Hematopoietic multipotent progenitor cell treated with erythropoietin and hydrocortisone succinate and interleukin-3 and kit ligand, for 17 days (in vitro differentiated cells): ENCODE measurements around the gene PARD6B.
A peak's percentile ranks its signal among the peaks of the same experiment; 100 is the strongest.
"Not testable (repeated sequence)": the region's sequence is repeated elsewhere in the genome, so short reads cannot be mapped to it uniquely, and the experiment has no call there.

Experiments
- DNase-seq: peaks from one replicate; pipeline ENCODE4 v3.0.0-alpha.2; 2015; ENCODE audit warnings: low spot score

The PARD6B gene, protein sequence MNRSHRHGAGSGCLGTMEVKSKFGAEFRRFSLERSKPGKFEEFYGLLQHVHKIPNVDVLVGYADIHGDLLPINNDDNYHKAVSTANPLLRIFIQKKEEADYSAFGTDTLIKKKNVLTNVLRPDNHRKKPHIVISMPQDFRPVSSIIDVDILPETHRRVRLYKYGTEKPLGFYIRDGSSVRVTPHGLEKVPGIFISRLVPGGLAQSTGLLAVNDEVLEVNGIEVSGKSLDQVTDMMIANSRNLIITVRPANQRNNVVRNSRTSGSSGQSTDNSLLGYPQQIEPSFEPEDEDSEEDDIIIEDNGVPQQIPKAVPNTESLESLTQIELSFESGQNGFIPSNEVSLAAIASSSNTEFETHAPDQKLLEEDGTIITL

DNA sequence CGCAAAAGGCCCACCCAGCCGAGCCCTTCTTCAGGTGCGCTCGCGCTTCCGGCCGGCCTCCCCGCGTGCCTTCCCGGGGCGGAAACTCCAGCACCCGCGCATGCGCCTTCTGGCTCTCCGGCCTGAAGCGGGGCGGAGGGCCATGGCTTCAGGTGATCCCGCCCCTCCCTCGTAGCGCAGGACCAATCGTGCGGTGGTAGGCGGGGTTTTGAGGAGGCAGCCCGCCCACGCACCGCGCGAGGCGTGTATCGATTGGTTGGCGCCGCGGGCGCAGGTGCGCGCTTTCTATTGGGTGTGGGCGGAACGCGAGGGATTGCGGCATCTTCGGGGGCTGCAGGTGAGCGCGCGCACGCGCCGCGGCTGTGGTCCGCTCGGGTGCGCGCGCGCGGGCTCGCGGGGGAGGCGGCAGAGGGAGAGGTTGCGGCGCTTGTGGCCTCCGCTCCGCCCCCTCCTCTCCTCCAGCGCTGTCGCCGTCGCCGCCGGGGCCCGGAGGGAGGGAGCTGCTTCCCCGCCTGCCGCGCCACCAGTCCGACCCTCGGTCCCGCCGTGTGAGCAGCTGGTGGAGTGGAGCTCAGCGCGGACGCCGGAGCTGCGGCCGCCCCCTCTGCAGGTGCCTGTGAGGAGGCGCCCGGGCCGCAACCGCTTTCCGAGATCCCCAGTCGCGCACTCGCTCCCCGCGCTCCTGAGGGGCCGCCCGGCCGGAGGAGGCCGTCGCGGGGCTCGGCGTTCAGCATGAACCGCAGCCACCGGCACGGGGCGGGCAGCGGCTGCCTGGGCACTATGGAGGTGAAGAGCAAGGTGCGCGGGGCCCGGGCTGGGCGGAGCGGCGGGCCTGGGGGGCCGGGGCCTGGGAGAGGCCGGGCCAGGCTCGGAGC, at the start of gene PARD6B:
Gene PARD6B, plus strand, starts transcription at position 526 of the 875 bp plus-strand sequence. Its CDS starts 207 bp downstream, at position 733.
- peak; percentile 99 for DNase-seq

DNA sequence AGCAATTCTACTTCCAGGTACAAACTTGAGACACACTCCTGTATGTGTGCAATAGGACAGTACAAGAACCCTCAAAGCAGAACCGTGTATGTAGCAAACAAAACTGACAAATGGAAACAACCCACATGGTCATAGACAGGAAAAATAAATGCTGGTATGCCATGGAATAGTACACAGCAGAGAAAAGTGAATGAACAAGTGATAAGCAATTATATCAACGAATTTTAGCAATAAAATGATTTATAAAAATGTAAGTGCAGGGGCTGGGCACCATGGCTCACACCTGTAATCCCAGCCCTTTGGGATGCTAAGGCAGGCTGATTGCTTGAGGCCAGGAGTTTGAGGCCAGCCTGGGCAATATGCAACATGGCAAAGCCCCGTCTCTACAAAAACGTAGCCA, 49.3 kb upstream of the PARD6B start:
- DNase-seq, result no peak

DNA sequence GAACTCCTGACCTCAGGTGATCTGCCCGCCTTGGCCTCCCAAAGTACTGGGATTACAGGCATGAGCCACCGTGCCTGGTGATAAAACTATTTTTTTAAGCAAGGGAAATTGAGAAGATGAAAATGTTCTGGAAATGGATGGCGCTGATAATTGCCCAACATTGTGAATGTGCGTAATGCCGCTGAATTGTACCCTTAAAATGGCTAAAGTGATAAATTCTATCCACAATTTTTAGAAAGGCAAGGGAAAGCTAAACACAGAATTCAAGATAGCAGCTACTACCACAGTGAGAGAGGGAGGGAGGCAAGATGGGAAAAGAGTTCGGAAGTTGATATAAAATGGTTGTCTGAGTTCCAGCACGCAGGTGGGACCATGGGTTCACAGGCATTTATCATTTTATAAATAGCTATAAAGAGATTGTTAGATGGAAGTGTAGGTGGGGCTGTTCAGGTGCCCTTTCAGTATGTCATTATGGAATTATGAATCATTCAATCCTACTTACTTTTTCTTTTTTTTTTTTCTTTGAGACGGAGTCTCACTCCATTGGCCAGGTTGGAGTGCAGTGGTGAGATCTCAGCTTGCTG, 48.3 kb upstream of the PARD6B start:
- no peak for DNase-seq

DNA sequence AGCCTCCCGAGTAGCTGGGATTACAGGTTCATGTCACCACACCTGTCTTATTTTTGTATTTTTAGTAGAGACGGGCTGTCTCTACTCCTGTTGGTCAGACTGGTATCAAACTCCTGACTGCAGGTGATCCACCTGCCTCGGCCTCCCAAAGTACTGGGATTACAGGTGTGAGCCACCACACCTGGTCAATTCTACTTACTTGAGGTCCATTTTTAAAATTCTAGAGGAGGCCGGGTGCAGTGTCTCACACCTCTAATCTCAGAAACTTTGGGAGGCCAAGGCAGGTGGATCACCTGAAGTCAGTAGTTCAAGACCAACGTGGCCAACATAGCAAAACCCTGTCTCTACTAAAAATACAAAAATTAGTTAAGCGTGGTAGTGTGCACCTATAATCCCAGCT, 47.8 kb upstream of the PARD6B start:
- DNase-seq, result no peak

DNA sequence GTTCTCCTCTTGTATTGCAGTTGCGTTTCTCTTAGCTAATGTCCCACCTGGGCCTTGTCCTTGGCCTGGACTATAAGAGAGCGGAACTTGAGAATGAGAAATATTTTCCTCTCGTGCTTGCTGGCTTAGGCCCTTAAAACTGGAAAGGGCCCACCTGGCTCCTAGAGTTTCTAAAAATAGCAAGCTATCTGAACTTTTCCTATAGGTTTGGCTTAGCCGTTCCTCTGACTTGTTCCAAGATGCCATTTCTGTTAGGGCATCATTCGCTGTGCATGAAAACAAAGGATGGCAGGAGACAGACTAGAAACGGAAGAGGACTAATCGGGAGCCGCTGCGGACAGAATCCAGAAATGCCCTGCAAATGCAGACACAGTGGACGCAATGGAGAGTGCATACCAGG, 44.6 kb upstream of the PARD6B start:
- no peak for DNase-seq

DNA sequence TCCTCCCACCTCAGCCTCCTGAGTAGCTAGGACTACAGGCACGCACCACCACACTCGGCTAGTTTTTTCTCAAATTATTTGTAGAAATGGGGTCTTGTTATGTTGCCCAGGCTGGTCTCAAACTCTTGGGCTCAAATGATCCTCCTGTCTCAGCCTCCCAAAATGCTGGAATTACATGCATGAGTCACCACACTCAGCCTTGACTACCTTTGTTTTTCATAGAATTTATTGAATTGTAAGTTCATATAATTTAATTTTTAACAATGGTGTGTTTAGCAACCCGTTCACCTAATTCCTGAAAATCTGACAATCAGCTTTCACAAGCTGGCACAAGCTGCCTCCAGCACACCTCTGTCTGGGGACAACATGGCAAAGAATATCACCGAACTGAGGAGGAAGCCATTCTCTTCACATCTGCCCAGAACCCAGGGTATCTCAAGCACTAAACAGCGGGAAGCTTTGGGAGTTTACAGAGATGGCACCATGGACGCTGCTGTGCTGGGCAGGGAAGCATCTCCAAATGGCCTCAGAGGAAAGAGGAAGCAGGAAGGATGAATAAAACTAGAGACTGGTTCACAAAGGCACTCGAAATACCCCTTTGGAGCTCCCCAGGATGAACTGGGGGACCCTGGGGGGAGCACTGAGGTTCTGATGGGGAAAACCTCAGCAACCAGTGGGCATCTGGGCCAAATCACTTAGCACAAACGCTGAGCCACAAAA, 43.0 kb upstream of the PARD6B start:
- DNase-seq, result peak; percentile 18

DNA sequence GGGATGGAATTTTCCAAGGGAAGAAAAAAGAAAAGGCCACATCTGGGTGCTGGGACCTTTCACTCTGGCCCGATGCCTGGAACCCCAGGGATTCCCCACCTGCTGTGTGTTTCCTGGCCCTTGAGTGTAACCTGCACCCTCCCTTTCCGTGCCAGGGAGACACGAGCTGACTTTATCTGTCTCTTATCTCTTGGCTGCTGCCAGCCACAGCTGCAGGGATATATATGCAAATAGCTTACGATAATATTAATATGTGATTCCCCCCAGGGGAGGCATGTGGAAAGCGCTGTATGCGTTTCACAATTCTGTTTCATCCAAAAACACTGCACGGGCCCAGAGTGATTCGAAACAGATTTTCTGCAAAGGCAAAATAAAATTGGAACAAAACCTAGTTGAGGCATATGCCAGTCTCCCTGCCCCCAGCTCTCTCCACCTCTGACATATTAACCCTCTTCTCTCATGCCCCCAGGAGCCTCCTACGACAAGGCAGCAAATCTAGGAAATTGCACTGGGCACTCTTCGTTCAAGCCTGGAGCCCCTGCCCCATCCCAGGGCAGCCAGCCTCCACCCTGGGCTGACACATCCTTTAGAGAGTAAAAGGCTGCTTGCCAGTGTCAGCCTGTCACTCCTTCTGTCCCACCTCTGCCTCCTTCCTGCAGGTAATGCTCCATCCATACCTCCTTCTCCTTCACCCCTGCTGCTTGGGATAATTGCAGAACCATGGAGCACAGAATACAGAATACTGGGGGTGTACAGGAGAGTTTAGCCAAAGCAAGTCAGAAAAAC, 41.3 kb upstream of the PARD6B start:
- DNase-seq, result peak; percentile 85

DNA sequence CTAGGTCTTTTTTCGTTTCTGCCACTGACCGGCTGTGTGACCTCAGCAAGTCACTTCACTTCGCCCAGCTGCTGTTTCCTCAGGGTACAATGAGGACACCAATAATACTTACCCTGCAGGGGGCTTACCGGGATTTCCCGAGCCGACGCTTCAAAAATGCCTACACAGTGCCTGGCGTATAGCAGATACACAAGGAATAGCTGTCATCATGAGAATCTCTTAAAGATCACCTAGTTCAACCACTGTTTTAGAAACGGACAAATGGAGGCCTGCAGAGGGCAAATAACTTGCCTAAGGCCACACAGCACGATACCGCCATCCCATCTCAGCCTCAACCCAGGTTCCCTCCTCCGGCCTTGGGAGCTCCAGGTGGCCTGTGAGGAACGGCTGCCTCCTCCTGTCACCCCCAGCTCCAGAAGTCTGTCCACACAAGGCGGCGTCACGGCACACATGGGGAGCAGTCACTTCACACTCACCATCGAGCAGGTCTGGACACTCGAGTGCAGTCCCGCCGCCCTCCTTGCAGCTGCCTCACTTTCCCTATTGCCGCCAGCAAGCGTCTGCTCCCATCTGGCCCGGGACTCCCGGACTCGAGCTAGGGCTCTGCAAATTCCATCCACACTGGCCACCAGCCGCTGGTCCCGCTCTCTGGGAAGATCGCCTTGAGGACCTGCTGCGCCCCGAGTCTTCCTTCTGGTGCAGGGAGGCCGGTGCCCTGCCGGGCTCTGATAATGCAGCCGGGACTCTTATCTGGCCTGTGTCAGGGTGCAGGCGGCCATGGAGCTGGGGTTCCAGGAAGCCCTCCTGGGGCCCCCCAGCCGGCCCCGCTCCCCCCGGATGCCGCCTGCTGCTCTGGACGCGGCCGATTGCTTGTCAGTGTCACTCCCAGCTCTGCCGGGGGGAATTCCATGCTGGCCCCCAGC, 40.5 kb upstream of the PARD6B start, which contains the start of gene RIPOR3:
Gene RIPOR3, minus strand, starts transcription at position 893 of the 923 bp plus-strand sequence. Its CDS starts 414 bp downstream, at position 479.
- DNase-seq, result peak; percentile 86

DNA sequence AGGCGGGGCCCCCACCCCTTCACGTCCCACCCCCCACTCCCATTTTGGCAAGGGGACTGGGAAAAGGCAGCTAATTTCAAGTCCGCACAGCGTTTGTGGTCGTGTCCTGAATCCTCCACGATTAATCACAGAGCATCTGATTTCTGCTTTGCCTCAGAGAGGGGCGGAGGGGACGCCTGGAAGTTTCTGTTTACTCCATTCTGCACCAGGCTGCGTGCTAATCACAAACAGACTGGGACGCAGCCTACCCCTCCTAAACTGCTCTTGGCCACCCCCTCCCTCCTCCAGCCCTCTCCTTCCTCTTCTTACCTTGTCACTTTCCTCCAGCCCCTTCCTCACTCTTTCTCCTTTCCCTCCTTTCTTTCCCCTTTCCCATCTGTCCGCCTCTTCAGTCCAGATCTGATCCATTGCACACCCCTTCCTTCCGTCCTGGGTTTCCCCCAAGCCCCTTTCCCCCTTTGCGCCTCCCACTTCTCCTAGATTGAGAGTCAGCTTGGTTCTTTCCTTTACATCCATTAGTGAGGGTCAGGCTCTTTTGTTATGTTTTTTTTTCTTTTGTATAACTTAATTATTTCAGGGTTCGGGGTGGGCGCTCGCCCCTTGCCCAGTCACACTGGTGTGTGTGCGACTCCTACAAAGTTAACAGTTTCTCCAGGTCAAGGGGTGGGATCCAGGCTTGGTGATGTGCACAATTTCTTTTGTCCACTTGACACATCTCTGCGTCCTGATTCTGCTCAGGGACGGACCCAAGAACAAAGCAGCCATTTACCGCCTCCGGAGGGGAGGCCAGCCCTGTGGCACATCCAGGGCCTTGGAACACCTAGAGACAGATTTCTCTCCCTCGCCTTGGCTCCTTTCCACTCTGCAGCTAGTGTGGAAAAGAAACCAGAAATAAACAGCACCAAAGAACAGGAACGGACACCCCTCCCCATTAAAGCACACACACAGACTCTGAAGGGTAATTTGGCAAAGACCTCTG, 39.5 kb upstream of the PARD6B start:
- peak; percentile 28 for DNase-seq

DNA sequence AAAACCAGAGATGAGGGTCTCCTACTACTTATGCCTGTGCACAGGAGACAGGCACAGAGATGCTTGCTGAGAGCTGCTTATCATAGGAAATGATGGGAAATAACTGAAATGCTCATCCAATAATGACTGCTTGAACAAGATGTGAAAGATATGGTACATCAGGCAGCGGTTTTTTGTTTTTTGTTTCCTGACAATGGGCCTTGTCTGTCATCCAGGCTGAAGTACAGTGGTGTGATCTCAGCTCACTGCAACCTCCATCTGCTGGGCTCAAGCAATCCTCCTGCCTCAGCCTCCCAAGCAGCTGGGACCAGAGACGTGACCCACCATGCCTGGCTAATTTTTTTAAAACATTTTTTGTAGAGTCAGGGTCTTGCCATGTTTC, 38.8 kb upstream of the PARD6B start:
- DNase-seq, result no peak

DNA sequence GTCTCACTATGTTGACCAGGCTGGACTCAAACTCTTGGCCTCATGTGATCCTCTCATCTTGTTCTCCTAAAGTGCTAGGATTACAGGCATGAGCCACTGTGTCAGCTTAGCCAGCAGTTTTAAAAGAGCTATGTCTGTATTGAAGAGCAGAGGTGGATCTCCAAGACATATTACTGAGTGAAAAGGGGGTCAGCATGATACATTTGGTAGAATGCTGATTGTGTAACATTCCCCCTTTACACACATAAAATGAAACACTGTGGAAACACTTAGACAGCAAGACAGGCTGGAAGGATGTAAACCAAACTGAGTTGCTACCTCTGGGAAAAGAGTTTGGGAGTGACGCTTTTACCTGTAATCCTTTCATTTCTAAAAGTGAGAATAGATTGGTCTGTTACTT, 38.4 kb upstream of the PARD6B start:
- no peak for DNase-seq

DNA sequence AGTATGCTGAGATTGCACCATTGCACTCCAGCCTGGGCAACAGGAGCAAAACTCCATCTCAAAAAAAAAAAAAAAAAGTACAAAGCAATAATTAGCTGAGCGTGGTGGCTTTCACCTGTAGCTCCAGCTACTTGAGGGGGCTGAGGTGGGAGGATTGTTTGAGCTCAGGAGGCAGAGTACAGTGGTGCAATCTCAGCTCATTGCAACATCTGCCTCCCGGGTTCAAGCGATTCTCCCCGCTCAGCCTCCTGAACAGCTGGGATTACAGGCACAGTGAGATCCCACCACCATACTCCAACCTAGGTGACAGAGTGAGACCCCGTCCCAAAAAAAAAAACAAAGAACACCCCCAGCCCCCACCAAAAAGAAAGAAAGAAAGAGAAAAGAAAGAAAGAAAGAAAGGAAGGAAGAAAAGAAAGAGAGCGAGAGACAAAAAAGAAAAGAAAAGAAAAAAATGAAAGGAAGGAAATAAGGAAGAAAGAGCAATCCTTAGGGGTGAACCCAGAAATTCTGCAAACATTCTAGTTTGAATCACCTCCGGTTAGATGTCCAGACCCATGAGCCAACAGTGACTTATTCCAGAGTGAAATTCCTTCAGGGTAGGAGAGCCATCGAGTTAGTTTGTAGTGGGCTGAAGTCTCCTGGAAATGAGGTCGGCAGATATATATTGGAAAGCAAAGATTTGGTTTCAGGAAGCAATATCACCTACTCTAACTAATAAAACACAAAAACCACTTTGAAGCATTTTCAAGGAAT, 36.8 kb upstream of the PARD6B start:
- no peak for DNase-seq

DNA sequence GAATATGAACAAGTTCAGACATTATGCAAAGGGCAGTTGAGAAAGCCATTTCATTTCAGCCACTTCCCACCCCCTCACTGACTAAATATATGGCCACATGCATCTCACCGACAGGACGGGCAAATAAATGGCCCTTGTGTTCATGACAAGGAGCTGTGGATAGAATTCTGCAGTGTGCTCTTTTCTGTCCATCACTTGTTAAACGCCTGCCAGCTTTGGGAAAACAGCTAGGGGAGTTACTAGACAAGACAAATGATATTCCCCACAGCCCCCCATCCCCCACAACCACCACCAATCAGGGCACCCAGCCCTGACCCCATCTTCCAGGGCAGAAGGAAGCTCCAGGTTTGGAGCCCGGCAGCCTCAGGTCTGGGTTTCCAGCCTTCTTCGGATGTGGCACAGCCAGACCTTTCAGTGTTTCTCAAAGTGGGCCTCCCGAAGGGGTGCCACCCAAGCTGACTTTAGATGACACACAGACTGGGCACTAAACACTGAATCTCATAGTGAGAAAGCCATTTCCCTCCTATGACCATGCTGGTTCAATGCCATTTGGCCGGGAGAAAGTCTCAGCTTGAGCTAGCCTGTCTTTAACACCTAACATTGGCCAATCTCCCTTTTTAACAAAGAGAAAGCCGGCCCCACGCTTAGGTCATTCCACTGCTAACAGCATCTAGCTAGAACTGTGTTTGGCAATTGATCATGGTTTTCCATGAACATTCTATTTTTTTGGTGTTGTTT, 36.1 kb upstream of the PARD6B start:
- no peak for DNase-seq

DNA sequence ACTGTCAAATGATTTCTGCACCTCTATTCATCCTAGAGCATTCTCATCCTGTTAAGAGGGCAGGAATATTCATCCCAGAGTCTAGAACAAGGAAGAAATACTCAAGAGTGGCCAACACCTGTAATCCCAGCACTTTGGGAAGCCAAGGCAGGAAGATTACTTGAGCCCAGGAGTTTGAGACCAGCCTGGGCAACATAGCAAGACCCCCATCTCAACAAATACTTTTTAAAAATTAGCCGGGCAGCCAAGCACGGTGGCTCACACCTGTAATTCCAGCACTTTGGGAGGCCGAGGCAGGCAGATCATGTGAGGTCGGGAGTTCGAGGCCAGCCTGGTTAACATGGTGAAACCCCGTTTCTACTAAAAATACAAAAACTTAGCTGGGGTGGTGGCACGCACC, 33.1 kb upstream of the PARD6B start:
- DNase-seq, result not testable (repeated sequence)

DNA sequence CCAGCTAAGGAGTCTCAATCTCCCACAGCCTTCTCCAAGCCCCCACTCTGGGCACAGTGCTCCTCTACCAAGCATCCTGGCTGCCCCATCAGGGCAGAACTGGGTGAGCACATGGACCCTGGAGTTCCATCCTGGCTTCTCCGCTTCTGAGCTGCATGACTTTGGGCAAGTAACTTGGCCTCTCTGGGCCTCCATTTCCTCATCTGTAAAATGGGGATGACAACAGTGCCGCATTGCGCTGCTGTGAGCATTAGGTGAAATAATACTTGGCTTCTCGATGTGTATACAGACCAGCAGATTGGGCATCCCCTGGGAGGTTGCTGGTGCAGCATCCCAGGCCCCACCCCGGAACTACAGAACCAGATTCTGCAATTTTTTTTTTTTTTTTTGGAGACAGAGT, 31.7 kb upstream of the PARD6B start:
- no peak for DNase-seq

DNA sequence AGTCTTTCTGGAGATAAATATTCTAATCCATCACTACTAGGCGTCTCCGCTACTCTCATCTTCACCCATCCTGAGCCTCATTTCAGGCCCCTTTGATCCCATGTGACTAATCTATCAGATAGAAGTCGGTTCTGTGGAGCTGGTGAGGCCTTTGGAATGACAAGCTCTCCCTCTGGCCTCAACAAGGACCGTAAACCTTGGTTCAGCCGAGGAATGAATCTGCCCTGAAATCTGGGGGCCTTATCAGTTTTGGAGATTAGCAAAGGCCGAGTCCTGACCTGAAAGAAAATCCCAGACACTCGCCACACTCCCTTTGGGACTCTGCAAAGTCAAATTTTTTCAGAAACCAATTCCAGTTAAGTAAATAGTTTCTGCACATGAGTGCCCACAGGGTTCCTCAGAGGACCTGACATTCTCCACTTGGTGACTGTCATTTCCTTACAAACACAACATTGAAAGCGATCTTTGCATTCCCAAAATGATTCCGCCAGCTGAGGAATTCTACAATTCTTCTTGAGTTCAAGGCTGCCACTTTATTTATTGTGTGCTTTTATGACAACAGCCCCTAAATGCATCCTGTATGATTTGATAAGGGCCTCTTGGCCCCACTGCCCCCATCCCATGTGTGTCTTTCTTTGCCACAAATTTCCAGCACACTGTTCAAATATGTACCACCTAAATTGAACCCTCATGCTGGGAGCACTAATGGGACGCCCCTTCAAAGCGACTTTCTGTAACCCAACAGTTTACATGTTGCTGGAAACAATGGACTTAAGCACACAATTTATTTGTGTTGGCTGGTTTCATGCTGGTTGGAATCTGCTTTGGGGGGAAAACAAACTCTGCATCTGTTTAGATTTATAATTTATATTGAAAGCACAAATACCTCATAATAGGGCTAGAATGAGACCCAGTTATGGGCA, 30.1 kb upstream of the PARD6B start:
- DNase-seq, result no peak
